ENCODE measurements around the gene TMEM147.

Gene TMEM147

GRCh38 chr19:35559781-35560180, 14.4 kb downstream of the TMEM147 start:
- Mint-ChIP-seq H3K36me3 (ENCODE audit: low read depth) (no peaks in the 10 kb centered on the region), H3K27me3 (peaks cover 46% of the 10 kb centered on the region), H3K9me3 (no peaks in the 10 kb centered on the region), H3K27ac (no peak overlapping the region), H3K4me1 (peaks cover 5% of the 10 kb centered on the region), H3K4me3 (no peak overlapping the region)
- DNase-seq (no peak), ATAC-seq (no peak)

GRCh38 chr19:35560271-35560670, 14.8 kb downstream of the TMEM147 start:
- Mint-ChIP-seq H3K4me3 (no peak overlapping the region), H3K27ac (no peak overlapping the region)
- no peak for ATAC-seq

GRCh38 chr19:35560677-35561076, 15.3 kb downstream of the TMEM147 start:
- H3K27ac Mint-ChIP-seq, result no peak overlapping the region

More at GRCh38 chr19:35560271-35560670, 14.8 kb downstream of the TMEM147 start:
- Mint-ChIP-seq H3K9me3 (no peaks in the 10 kb centered on the region), H3K36me3 (ENCODE audit: low read depth) (no peaks in the 10 kb centered on the region), H3K27me3 (peaks cover 46% of the 10 kb centered on the region), H3K4me1 (peaks cover 5% of the 10 kb centered on the region)
- DNase-seq, result no peak

GRCh38 chr19:35561436-35561835, 16.0 kb downstream of the TMEM147 start:
- peaks cover 5% of the 10 kb centered on the region for H3K4me1 Mint-ChIP-seq
- ATAC-seq (no peak), DNase-seq (no peak)
- no peaks in the 10 kb centered on the region for H3K9me3 Mint-ChIP-seq
- no peaks in the 10 kb centered on the region for H3K36me3 Mint-ChIP-seq (ENCODE audit: low read depth)
- peaks cover 46% of the 10 kb centered on the region for H3K27me3 Mint-ChIP-seq
- no peak overlapping the region for H3K4me3 Mint-ChIP-seq
- no peak overlapping the region for H3K27ac Mint-ChIP-seq

More at GRCh38 chr19:35560677-35561076, 15.3 kb downstream of the TMEM147 start:
- DNase-seq, result no peak
- no peak for ATAC-seq
- Mint-ChIP-seq H3K36me3 (ENCODE audit: low read depth) (no peaks in the 10 kb centered on the region), H3K9me3 (no peaks in the 10 kb centered on the region), H3K4me1 (peaks cover 5% of the 10 kb centered on the region), H3K27me3 (peaks cover 46% of the 10 kb centered on the region), H3K4me3 (peak overlapping the region; percentile 3)

GRCh38 chr19:35562336-35562735, 16.9 kb downstream of the TMEM147 start:
- DNase-seq, result no peak
- ATAC-seq, result no peak
- Mint-ChIP-seq H3K27ac (no peak overlapping the region), H3K9me3 (no peaks in the 10 kb centered on the region), H3K36me3 (ENCODE audit: low read depth) (no peaks in the 10 kb centered on the region), H3K4me3 (no peak overlapping the region), H3K27me3 (peaks cover 46% of the 10 kb centered on the region), H3K4me1 (peaks cover 5% of the 10 kb centered on the region)

GRCh38 chr19:35562776-35563175, 17.4 kb downstream of the TMEM147 start:
- Mint-ChIP-seq H3K36me3 (ENCODE audit: low read depth) (no peaks in the 10 kb centered on the region), H3K4me3 (no peak overlapping the region), H3K27me3 (peaks cover 45% of the 10 kb centered on the region), H3K4me1 (peaks cover 5% of the 10 kb centered on the region), H3K9me3 (no peaks in the 10 kb centered on the region), H3K27ac (no peak overlapping the region)
- ATAC-seq, result no peak
- DNase-seq, result no peak

GRCh38 chr19:35563207-35563829, 17.9 kb downstream of the TMEM147 start, which contains the start of gene ATP4A:
Gene ATP4A (minus strand): TSS chr19:35563658. CDS start chr19:35563629, 29 bp downstream.
- H3K4me1 Mint-ChIP-seq, result peaks cover 3% of the 10 kb centered on the region
- H3K36me3 Mint-ChIP-seq (ENCODE audit: low read depth), result no peaks in the 10 kb centered on the region
- no peak for ATAC-seq
- H3K4me3 Mint-ChIP-seq, result no peak within 1 kb of the TSS
- peaks cover 44% of the 10 kb centered on the region for H3K27me3 Mint-ChIP-seq
- no peak within 1 kb of the TSS for H3K27ac Mint-ChIP-seq
- DNase-seq, result no peak
- H3K9me3 Mint-ChIP-seq, result no peaks in the 10 kb centered on the region

GRCh38 chr19:35565016-35565856, 19.8 kb downstream of the TMEM147 start:
- Mint-ChIP-seq H3K9me3 (no peaks in the 10 kb centered on the region), H3K27me3 (peaks cover 33% of the 10 kb centered on the region)

GRCh38 chr19:35566738-35567137, 21.3 kb downstream of the TMEM147 start:
- DNase-seq (no peak), ATAC-seq (no peak)
- Mint-ChIP-seq H3K27me3 (peaks cover 29% of the 10 kb centered on the region), H3K4me3 (no peak overlapping the region), H3K36me3 (ENCODE audit: low read depth) (no peaks in the 10 kb centered on the region), H3K9me3 (no peaks in the 10 kb centered on the region), H3K27ac (no peak overlapping the region), H3K4me1 (no peaks in the 10 kb centered on the region)

More at GRCh38 chr19:35565016-35565856, 19.8 kb downstream of the TMEM147 start:
- no peak for ATAC-seq
- no peak overlapping the region for H3K4me3 Mint-ChIP-seq
- no peak overlapping the region for H3K27ac Mint-ChIP-seq
- no peak for DNase-seq
- H3K36me3 Mint-ChIP-seq (ENCODE audit: low read depth), result no peaks in the 10 kb centered on the region
- H3K4me1 Mint-ChIP-seq, result no peaks in the 10 kb centered on the region

GRCh38 chr19:35569281-35569781, 23.9 kb downstream of the TMEM147 start:
- Mint-ChIP-seq H3K27me3 (peaks cover 21% of the 10 kb centered on the region), H3K27ac (no peak overlapping the region), H3K4me3 (no peak overlapping the region), H3K9me3 (no peaks in the 10 kb centered on the region), H3K36me3 (ENCODE audit: low read depth) (no peaks in the 10 kb centered on the region), H3K4me1 (no peaks in the 10 kb centered on the region)
- DNase-seq, result no peak
- no peak for ATAC-seq

- peaks cover 14% of the 10 kb centered on the region for H3K9me3 Mint-ChIP-seq
- no peaks in the 10 kb centered on the region for H3K36me3 Mint-ChIP-seq (ENCODE audit: low read depth)
- ATAC-seq (no peak), DNase-seq (no peak)
- peaks cover 22% of the 10 kb centered on the region for H3K27me3 Mint-ChIP-seq
- H3K27ac Mint-ChIP-seq, result no peak overlapping the region
- no peaks in the 10 kb centered on the region for H3K4me1 Mint-ChIP-seq
- no peak overlapping the region for H3K4me3 Mint-ChIP-seq
Observed at GRCh38 chr19:35571406-35571965, 26.1 kb downstream of the TMEM147 start.

GRCh38 chr19:35577918-35578317, 32.5 kb downstream of the TMEM147 start:
- no peaks in the 10 kb centered on the region for H3K4me1 Mint-ChIP-seq
- H3K36me3 Mint-ChIP-seq (ENCODE audit: low read depth), result peaks cover 5% of the 10 kb centered on the region
- H3K27ac Mint-ChIP-seq, result no peak overlapping the region
- H3K27me3 Mint-ChIP-seq, result peaks cover 12% of the 10 kb centered on the region
- H3K4me3 Mint-ChIP-seq, result no peak overlapping the region
- H3K9me3 Mint-ChIP-seq, result peaks cover 23% of the 10 kb centered on the region
- DNase-seq (no peak), ATAC-seq (no peak)

- DNase-seq, result no peak
- no peak for ATAC-seq
- Mint-ChIP-seq H3K4me3 (no peak overlapping the region), H3K36me3 (ENCODE audit: low read depth) (peaks cover 5% of the 10 kb centered on the region), H3K4me1 (no peaks in the 10 kb centered on the region), H3K27me3 (peaks cover 16% of the 10 kb centered on the region), H3K9me3 (peaks cover 23% of the 10 kb centered on the region), H3K27ac (no peak overlapping the region)
Observed at GRCh38 chr19:35578707-35579106, 33.3 kb downstream of the TMEM147 start.

GRCh38 chr19:35582760-35583159, 37.3 kb downstream of the TMEM147 start:
- Mint-ChIP-seq H3K36me3 (ENCODE audit: low read depth) (no peaks in the 10 kb centered on the region), H3K4me3 (no peak overlapping the region), H3K27ac (no peak overlapping the region), H3K27me3 (peaks cover 28% of the 10 kb centered on the region), H3K4me1 (no peaks in the 10 kb centered on the region), H3K9me3 (peaks cover 2% of the 10 kb centered on the region)
- ATAC-seq (no peak), DNase-seq (no peak)

GRCh38 chr19:35585848-35586247, 40.4 kb downstream of the TMEM147 start, which contains the start of gene PMIS2:
Gene PMIS2 (plus strand): TSS chr19:35586173. CDS start chr19:35586260, 87 bp downstream.
- H3K9me3 Mint-ChIP-seq, result no peaks in the 10 kb centered on the region
- no peaks in the 10 kb centered on the region for H3K36me3 Mint-ChIP-seq (ENCODE audit: low read depth)
- H3K4me1 Mint-ChIP-seq, result no peaks in the 10 kb centered on the region
- no peak within 1 kb of the TSS for H3K27ac Mint-ChIP-seq
- ATAC-seq, result no peak
- peak; percentile 28 for DNase-seq
- H3K4me3 Mint-ChIP-seq, result no peak within 1 kb of the TSS
- H3K27me3 Mint-ChIP-seq, result peaks cover 28% of the 10 kb centered on the region

Data from activated naive CD8-positive, alpha-beta T cell treated with anti-CD3 and anti-CD28 coated beads, Interleukin-2, amount 50 U/mL, for 24 hours (primary cell).